HepG2 (cell line): ENCODE data around the gene IFNA14. TPM values are rescaled to one million over a fixed set of nuclear protein-coding genes. Genes with fewer than 3 reads are reported as not detected.

Source experiments
- ATAC-seq: fragments of 200-7000 bp; cut with Tn5 transposase; 3 replicates; pipeline ENCODE4 v1.9.1; 2020; ENCODE audit warnings: mild to moderate bottlenecking, moderate library complexity
- Bru-seq: library from RNA; stranded (reverse); fragments of 400-500 nt; gene quantifications from one replicate; lab custom pipeline; 2021; lab: Mats Ljungman, UMichigan
- BruChase-seq, 2 experiments: library from RNA; stranded (reverse); fragments of 400-500 nt; gene quantifications; one replicate each; lab custom pipeline; 2021; lab: Mats Ljungman, UMichigan
- BruUV-seq: library from RNA; stranded (reverse); fragments of 400-500 nt; replicated peaks from 2 replicates; lab custom pipeline; 2021; lab: Mats Ljungman, UMichigan
- CTCF ChIA-PET: fragments of 300-600 bp; formaldehyde crosslinking; extraction: SDS; loops from one replicate; lab custom pipeline; 2021; ENCODE audit warnings: low total read pairs, inconsistent platforms, low intra/inter-chr PET ratio; lab: Yijun Ruan, JAX
- POLR2A ChIA-PET: fragments of 350-600 bp; sonication (Branson Sonifier 250); formaldehyde crosslinking; loops from one replicate; lab custom pipeline; 2020; ENCODE audit warnings: antibody characterized with exemption, inconsistent platforms; lab: Yijun Ruan, JAX
- DNase-seq: peaks from one replicate; pipeline ENCODE4 v3.0.0-alpha.2; 2015; ENCODE audit warnings: low spot score
- FAIRE-seq: peaks from 3 replicates; lab custom pipeline; 2011; peaks lifted over from hg19 to GRCh38; lab: Jason Lieb, UNC
- H2AFZ ChIP-seq: one replicate; pipeline ENCODE4 v1.6.1; 2011; ENCODE audit warnings: low read length, inconsistent platforms
- H3K27ac ChIP-seq: fragments of 300-600 bp; 3 replicates; pipeline ENCODE4 v1.8.0; 2011; ENCODE audit warnings: mixed run types, mild to moderate bottlenecking, mixed read lengths, low read length, inconsistent platforms; ENCODE audit not compliant: insufficient read depth; ENCODE audit errors: extremely low read length
- H3K27me3 ChIP-seq, 2 experiments: fragments of 200-600 bp in 1 of 2; 2 replicates in 1 of 2; 3 replicates in 1 of 2; pipeline versions ENCODE4 v1.6.0 to v1.8.0; 2011; ENCODE audit warnings: low read length in 2 of 2, mild to moderate bottlenecking in 2 of 2, moderate library complexity in 2 of 2, inconsistent platforms in 1 of 2; ENCODE audit not compliant: insufficient read depth in 2 of 2, control insufficient read depth in 1 of 2
- H3K36me3 ChIP-seq, 2 experiments: fragments of 200-600 bp in 1 of 2; replicated peaks in 1 of 2; 2 replicates in 1 of 2; 3 replicates in 1 of 2; pipeline versions ENCODE4 v1.5.1 to v1.8.0; 2011; ENCODE audit warnings: low read length in 2 of 2, inconsistent platforms in 1 of 2; ENCODE audit not compliant: insufficient read depth in 2 of 2, control insufficient read depth in 1 of 2
- H3K4me1 ChIP-seq: 2 replicates; pipeline ENCODE4 v1.5.1; 2012; ENCODE audit warnings: low read length, inconsistent platforms; ENCODE audit not compliant: insufficient read depth
- H3K4me2 ChIP-seq: 2 replicates; pipeline ENCODE4 v1.6.0; 2011; ENCODE audit warnings: low read depth, low read length, inconsistent platforms
- H3K4me3 ChIP-seq, 3 experiments: fragments of 200-600 bp in 1 of 3; sonication (generic), shearing (Covaris generic) in 1 of 3; replicated peaks in 1 of 3; 2 replicates each; pipeline ENCODE4 v1.5.1; 2011 to 2016; ENCODE audit warnings: low read length in 3 of 3, inconsistent platforms in 2 of 3, low read depth in 2 of 3, mild to moderate bottlenecking in 2 of 3, control low read depth in 1 of 3, mixed read lengths in 1 of 3; ENCODE audit not compliant: insufficient read depth in 1 of 3
- H3K79me2 ChIP-seq: one replicate; pipeline ENCODE4 v1.6.1; 2011; ENCODE audit warnings: low read length, inconsistent platforms; ENCODE audit not compliant: insufficient read depth
- H3K9ac ChIP-seq: 2 replicates; pipeline ENCODE4 v1.6.0; 2011; ENCODE audit warnings: mild to moderate bottlenecking, low read depth, low read length, inconsistent platforms; ENCODE audit not compliant: insufficient read depth
- H3K9me3 ChIP-seq: 2 replicates; pipeline ENCODE4 v1.5.1; 2012; ENCODE audit warnings: mild to moderate bottlenecking, low read length
- H4K20me1 ChIP-seq: 2 replicates; pipeline ENCODE4 v1.6.0; 2011; ENCODE audit warnings: inconsistent platforms, mild to moderate bottlenecking, low read length, moderate library complexity; ENCODE audit not compliant: insufficient read depth
- ARID2 ChIP-seq: sonication (generic); formaldehyde crosslinking; IDR thresholded peaks from 2 replicates; pipeline ENCODE4 v1.8.1; 2022; ENCODE audit warnings: mild to moderate bottlenecking, missing genetic modification reagents, borderline replicate concordance
- ATM ChIP-seq: fragments of 450-650 bp; IDR thresholded peaks from 2 replicates; pipeline ENCODE4 v1.7.1; 2017; ENCODE audit warnings: mild to moderate bottlenecking, borderline replicate concordance
- CHD4 ChIP-seq: fragments of 200-600 bp; sonication (generic); IDR thresholded peaks from 2 replicates; pipeline ENCODE4 v1.7.0; 2017; ENCODE audit warnings: mild to moderate bottlenecking, low read length, borderline replicate concordance
- ETV5 ChIP-seq: IDR thresholded peaks from 2 replicates; pipeline ENCODE4 v1.6.1; 2018; ENCODE audit warnings: missing biosample characterization, missing genetic modification reagents, inconsistent platforms, borderline replicate concordance
- HINFP ChIP-seq: sonication (generic); formaldehyde crosslinking; IDR thresholded peaks from 2 replicates; pipeline ENCODE4 v1.4.0; 2020; ENCODE audit warnings: low read depth, mild to moderate bottlenecking, missing genetic modification reagents
- NR2F1 ChIP-seq, 2 experiments: fragments of 450-650 bp in 1 of 2; formaldehyde crosslinking in 1 of 2; IDR thresholded peaks; 2 replicates each; pipeline versions ENCODE4 v1.5.0 to v1.6.1; 2016 to 2020; ENCODE audit warnings: mild to moderate bottlenecking in 1 of 2, missing compliant biosample characterization in 1 of 2, missing genetic modification reagents in 1 of 2, moderate library complexity in 1 of 2
- PAX8 ChIP-seq: sonication (generic); formaldehyde crosslinking; IDR thresholded peaks from 2 replicates; pipeline ENCODE4 v1.8.0; 2022; ENCODE audit warnings: mild to moderate bottlenecking, missing genetic modification reagents, borderline replicate concordance
- STAT5B ChIP-seq: sonication (generic); formaldehyde crosslinking; IDR thresholded peaks from 2 replicates; pipeline ENCODE4 v1.4.0; 2020; ENCODE audit warnings: missing genetic modification reagents
- USF2 ChIP-seq, 2 experiments: sonication (generic) in 1 of 2; formaldehyde crosslinking in 1 of 2; IDR thresholded peaks; 2 replicates each; pipeline versions ENCODE4 v1.5.1 to v1.6.1; 2011 to 2020; ENCODE audit warnings: borderline replicate concordance in 1 of 2, low read depth in 1 of 2, low read length in 1 of 2, mild to moderate bottlenecking in 1 of 2, missing genetic modification reagents in 1 of 2, moderate library complexity in 1 of 2
- WGBS: methylation state at CpG from one replicate; pipeline ENCODE4 v1.1.6; 2017; ENCODE audit warnings: low lambda C conversion rate; 5-methylcytosine and 5-hydroxymethylcytosine counted together
- in situ Hi-C: cut with HindIII; loops from 2 replicates; pipeline ENCODE4 v1.10.0; 2017; ENCODE audit warnings: low pct_unique_long_range_greater_than_20kb; ENCODE audit not compliant: extremely low pct_ligation_motif_present
- intact Hi-C: fragments of 100-400 bp; cut with micrococcal nuclease; formaldehyde crosslinking; loops from one replicate; pipeline ENCODE4 v1.10.0; 2022; ENCODE audit not compliant: unreplicated experiment
- long read RNA-seq, 2 experiments: library from RNA in 1 of 2; library from polyadenylated mRNA in 1 of 2; stranded (forward) in 1 of 2; unstranded in 1 of 2; transcript quantifications; one replicate each; pipeline ENCODE4 v2.0.0, GENCODE V29; 2019 to 2022
- polyA minus RNA-seq, 3 experiments: library from RNA; depleted of rRNA, polyadenylated mRNA; stranded (reverse); fragments of >200 nt; gene quantifications; 2 replicates each; pipeline ENCODE4 v1.2.3, GENCODE V29; 2011; ENCODE audit warnings: low replicate concordance in 1 of 3
- polyA plus RNA-seq, 8 experiments: library from polyadenylated mRNA; depleted of rRNA in 3 of 8; stranded (reverse) in 7 of 8; unstranded in 1 of 8; fragments of >200 nt; fragmentation: Illumina TruSeq in 4 of 8; extraction: Trizol in 4 of 8; gene quantifications; 2 replicates each; pipeline versions ENCODE4 v1.2.1 to v1.2.3, GENCODE V29; 2011 to 2016; ENCODE audit warnings: low read depth in 4 of 8, missing spikeins in 1 of 8, mixed read lengths in 1 of 8; ENCODE audit not compliant: insufficient read depth in 1 of 8
- total RNA-seq, 5 experiments: library from RNA; depleted of rRNA; stranded (reverse); fragments of >200 nt; fragmentation: Illumina TruSeq; extraction: Trizol; gene quantifications; 2 replicates each; pipeline ENCODE4 v1.2.3, GENCODE V29; 2016; ENCODE audit warnings: low read depth in 1 of 5

The IFNA14 gene
- total RNA-seq (2016; rRNA removed; fragmentation: Illumina TruSeq; extraction: Trizol) (not detected in 2 replicates), polyA plus RNA-seq (2011; rRNA removed) (not detected in 2 replicates), polyA minus RNA-seq (2011; rRNA and poly(A)+ RNA removed; ENCODE audit: low replicate concordance) (not detected in 2 replicates), Bru-seq, nascent RNA (not detected), BruChase-seq, experiment 1, labeled RNA remaining after a 6-hour chase (not detected), BruChase-seq, experiment 2, labeled RNA remaining after a 2-hour chase (not detected)
- not detected in 2 replicates for total RNA-seq (2016; cell fraction: cytosol; rRNA removed; fragmentation: Illumina TruSeq; extraction: Trizol; ENCODE audit: low read depth)
- total RNA-seq (2016; cell fraction: insoluble cytoplasmic fraction; rRNA removed; fragmentation: Illumina TruSeq; extraction: Trizol), result not detected in 2 replicates
- total RNA-seq (2016; cell fraction: membrane; rRNA removed; fragmentation: Illumina TruSeq; extraction: Trizol), result not detected in 2 replicates
- not detected in 2 replicates for total RNA-seq (2016; cell fraction: nucleus; rRNA removed; fragmentation: Illumina TruSeq; extraction: Trizol)
- not detected in 2 replicates for polyA plus RNA-seq (2011; cell fraction: cytosol; rRNA removed)
- polyA plus RNA-seq (2011; cell fraction: nucleus; rRNA removed), result not detected in 2 replicates
- polyA plus RNA-seq (2012), result not detected in 2 replicates
- not detected in 2 replicates for polyA plus RNA-seq (2016; cell fraction: cytosol; fragmentation: Illumina TruSeq; extraction: Trizol; ENCODE audit: low read depth)
- polyA plus RNA-seq (2016; cell fraction: insoluble cytoplasmic fraction; fragmentation: Illumina TruSeq; extraction: Trizol; ENCODE audit: low read depth), result not detected in 2 replicates
- not detected in 2 replicates for polyA plus RNA-seq (2016; cell fraction: membrane; fragmentation: Illumina TruSeq; extraction: Trizol; ENCODE audit: low read depth)
- polyA plus RNA-seq (2016; cell fraction: nucleus; fragmentation: Illumina TruSeq; extraction: Trizol; ENCODE audit: insufficient read depth, low read depth), result not detected in 2 replicates
- not detected in 2 replicates for polyA minus RNA-seq (2011; cell fraction: cytosol; rRNA and poly(A)+ RNA removed)
- polyA minus RNA-seq (2011; cell fraction: nucleus; rRNA and poly(A)+ RNA removed), result not detected in 2 replicates
- long read RNA-seq, experiment 1, result 0 reads
- long read RNA-seq, experiment 2, result 0 reads

- BruUV-seq, result no TSS peak
- CTCF ChIA-PET, result no interaction called here
- Histone ChIP-seq H3K27me3 (no peaks in the 10 kb centered on the region), H3K79me2 (no peaks in the 10 kb centered on the region), H3K9ac (no peak within 1 kb of the TSS), H3K4me2 (no peak within 1 kb of the TSS), H3K9me3 (no peaks in the 10 kb centered on the region), H4K20me1 (no peaks in the 10 kb centered on the region), H3K4me3 (no peak within 1 kb of the TSS), H3K27ac (no peak within 1 kb of the TSS), H3K4me1 (no peaks in the 10 kb centered on the region), H3K36me3 (no peaks in the 10 kb centered on the region), H2AFZ (no peak within 1 kb of the TSS)
- POLR2A ChIA-PET, result no interaction called here
- ATAC-seq, result no peak
- 0% methylated on average over 2 of the region's 2 CpGs for WGBS
- no peak for DNase-seq
- in situ Hi-C loops, result no loop called here
- TF ChIP-seq USF2 (IDR thresholded peaks at IDR 0.05; ENCODE audit: low read depth, low read length) (no peak), USF2 (CRISPR knock-in tag; IDR thresholded peaks at IDR 0.05; ENCODE audit: borderline replicate concordance) (no peak), NR2F1 (CRISPR knock-in tag; IDR thresholded peaks at IDR 0.05) (no peak), STAT5B (no peak), CHD4 (no peak), HINFP (CRISPR knock-in tag) (no peak), ATM (no peak), ARID2 (CRISPR knock-in tag) (no peak), PAX8 (CRISPR knock-in tag) (no peak), ETV5 (CRISPR knock-in tag) (no peak)
- intact Hi-C loops, result loop anchor here (5.0 kb wide), 1 partner anchor 157 kb away; no protein-coding TSS in a partner anchor
- no peak for FAIRE-seq
Observed at GRCh38 chr9:21239911-21240310, at the start of gene IFNA14. IFNA14 (minus strand) TSS chr9:21240005; CDS start chr9:21239935, 70 bp downstream.
